ENCODE results near the gene ILF3. TPM values are rescaled to one million over a fixed set of nuclear protein-coding genes. Genes with fewer than 3 reads are reported as not detected.
A peak's percentile ranks its signal among the peaks of the same experiment; 100 is the strongest.

The ILF3 gene
- total RNA-seq, 3 donors from 2014 or later (not counting 1 experiment from before 2014, with no cell fraction given) = 329 to 365 (median 332) TPM

- intact Hi-C loops (cut with micrococcal nuclease) = no loop called here
- 93% methylated on average over 4 of the region's 4 CpGs for WGBS (ENCODE audit: insufficient coverage)
- Mint-ChIP-seq H3K27me3 (ENCODE audit: low read depth in 2 of 2) (no peaks in the 10 kb centered on the region), H3K36me3 (peaks cover 14% of the 10 kb centered on the region), H3K9me3 (no peaks in the 10 kb centered on the region), H3K4me3 (no peak overlapping the region), H3K4me1 (peaks cover 0 to 4% of the 10 kb centered on the region in 2 donors), H3K27ac (no peak overlapping the region)
- peaks cover 96% of the 10 kb centered on the region for H3K36me3 ChIP-seq (ENCODE audit: control insufficient read depth, insufficient read depth, low read length)
- no peaks in the 10 kb centered on the region for H3K9me3 ChIP-seq (ENCODE audit: control insufficient read depth, insufficient read depth, low read length)
- no peaks in the 10 kb centered on the region for H3K27me3 ChIP-seq (ENCODE audit: control insufficient read depth, insufficient read depth, low read length)
- ATAC-seq (no peak), DNase-seq (no peak)
- no peaks in the 10 kb centered on the region for H3K4me1 ChIP-seq (ENCODE audit: control insufficient read depth, insufficient read depth, low read length)
- H3K27ac ChIP-seq (ENCODE audit: low read length) = no peak overlapping the region
- TF ChIP-seq CTCF (IDR thresholded peaks at IDR 0.05) = no peak
- no peak overlapping the region for H3K4me3 ChIP-seq (ENCODE audit: low read length)
Measured at GRCh38 chr19:10681658-10682057, 27.5 kb downstream of the ILF3 start.

DNA sequence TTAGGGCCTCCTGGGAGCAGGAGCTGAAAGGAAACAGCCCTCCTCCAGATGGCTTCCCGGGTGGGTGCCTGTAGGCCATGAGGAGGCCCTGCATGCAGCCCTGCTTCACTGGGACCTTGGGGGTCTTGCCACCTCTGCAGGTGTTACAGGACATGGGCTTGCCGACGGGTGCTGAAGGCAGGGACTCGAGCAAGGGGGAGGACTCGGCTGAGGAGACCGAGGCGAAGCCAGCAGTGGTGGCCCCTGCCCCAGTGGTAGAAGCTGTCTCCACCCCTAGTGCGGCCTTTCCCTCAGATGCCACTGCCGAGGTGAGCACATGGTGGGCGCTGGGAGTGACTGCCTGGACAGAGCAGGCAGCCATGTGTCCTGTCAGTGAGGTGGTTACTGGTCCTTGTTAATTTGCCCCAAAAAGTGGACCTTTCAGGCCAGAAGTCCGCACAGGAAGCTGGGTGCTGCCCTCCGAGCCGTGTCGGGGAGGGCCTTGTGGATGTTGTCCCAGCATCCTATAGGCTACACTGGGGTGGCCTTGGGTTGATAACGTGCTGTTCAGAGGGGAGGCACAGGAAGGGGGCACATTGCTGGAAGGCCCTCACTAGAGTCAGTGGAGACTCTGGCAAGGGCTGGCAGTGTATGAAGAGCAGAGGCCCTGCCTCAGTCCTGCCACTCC is 28.4 kb downstream of the ILF3 start:
- Histone ChIP-seq H3K27me3 (ENCODE audit: control insufficient read depth, insufficient read depth, low read length) (no peaks in the 10 kb centered on the region), H3K4me1 (ENCODE audit: control insufficient read depth, insufficient read depth, low read length) (no peaks in the 10 kb centered on the region), H3K4me3 (ENCODE audit: low read length) (no peak overlapping the region), H3K9me3 (ENCODE audit: control insufficient read depth, insufficient read depth, low read length) (no peaks in the 10 kb centered on the region), H3K27ac (ENCODE audit: low read length) (no peak overlapping the region), H3K36me3 (ENCODE audit: control insufficient read depth, insufficient read depth, low read length) (peaks cover 94% of the 10 kb centered on the region)
- 97% methylated on average over 15 of the region's 15 CpGs for WGBS (ENCODE audit: insufficient coverage)
- Mint-ChIP-seq H3K9me3 (no peaks in the 10 kb centered on the region), H3K4me3 (no peak overlapping the region), H3K27me3 (ENCODE audit: low read depth in 2 of 2) (no peaks in the 10 kb centered on the region), H3K4me1 (peaks cover 0 to 4% of the 10 kb centered on the region in 2 donors), H3K27ac (peak overlapping the region in 1 of 2 donors; percentile 18), H3K36me3 (peaks cover 14% of the 10 kb centered on the region)
- intact Hi-C loops (cut with micrococcal nuclease) = no loop called here
- no peak for DNase-seq
- TF ChIP-seq CTCF (IDR thresholded peaks at IDR 0.05) = no peak
- ATAC-seq = no peak

DNA sequence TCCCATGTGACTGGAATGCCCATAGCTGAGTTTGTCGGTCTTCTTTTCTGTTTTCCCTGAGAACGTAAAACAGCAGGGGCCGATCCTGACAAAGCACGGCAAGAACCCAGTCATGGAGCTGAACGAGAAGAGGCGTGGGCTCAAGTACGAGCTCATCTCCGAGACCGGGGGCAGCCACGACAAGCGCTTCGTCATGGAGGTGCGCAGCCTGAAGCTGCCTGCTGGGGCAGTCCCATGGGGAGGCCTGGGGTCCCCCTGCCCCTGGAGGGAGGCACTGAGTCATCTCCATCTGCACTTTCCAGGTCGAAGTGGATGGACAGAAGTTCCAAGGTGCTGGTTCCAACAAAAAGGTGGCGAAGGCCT is 28.9 kb downstream of the ILF3 start:
- peak overlapping the region in 1 of 2 donors; percentile 18 for H3K27ac Mint-ChIP-seq
- H3K27ac ChIP-seq (ENCODE audit: low read length) = no peak overlapping the region
- TF ChIP-seq CTCF (IDR thresholded peaks at IDR 0.05) = no peak
- no peaks in the 10 kb centered on the region for H3K9me3 ChIP-seq (ENCODE audit: control insufficient read depth, insufficient read depth, low read length)
- no peak overlapping the region for H3K4me3 ChIP-seq (ENCODE audit: low read length)
- no peak for ATAC-seq
- peaks cover 94% of the 10 kb centered on the region for H3K36me3 ChIP-seq (ENCODE audit: control insufficient read depth, insufficient read depth, low read length)
- H3K27me3 Mint-ChIP-seq (ENCODE audit: low read depth in 2 of 2) = no peaks in the 10 kb centered on the region
- H3K9me3 Mint-ChIP-seq = no peaks in the 10 kb centered on the region
- DNase-seq = no peak
- H3K4me3 Mint-ChIP-seq = no peak overlapping the region
- intact Hi-C loops (cut with micrococcal nuclease) = no loop called here
- H3K27me3 ChIP-seq (ENCODE audit: control insufficient read depth, insufficient read depth, low read length) = no peaks in the 10 kb centered on the region
- WGBS (ENCODE audit: insufficient coverage) = 97% methylated on average over 15 of the region's 15 CpGs
- peaks cover 0 to 4% of the 10 kb centered on the region in 2 donors for H3K4me1 Mint-ChIP-seq
- no peaks in the 10 kb centered on the region for H3K4me1 ChIP-seq (ENCODE audit: control insufficient read depth, insufficient read depth, low read length)
- H3K36me3 Mint-ChIP-seq = peaks cover 14% of the 10 kb centered on the region

GRCh38 chr19:10683582-10683981 is 29.4 kb downstream of the ILF3 start:
- Mint-ChIP-seq H3K4me1 (peaks cover 0 to 4% of the 10 kb centered on the region in 2 donors), H3K27ac (no peak overlapping the region), H3K4me3 (no peak overlapping the region), H3K27me3 (ENCODE audit: low read depth in 2 of 2) (no peaks in the 10 kb centered on the region), H3K9me3 (no peaks in the 10 kb centered on the region), H3K36me3 (peaks cover 8% of the 10 kb centered on the region)
- ATAC-seq (peak in 1 of 3 donors; percentile 7), DNase-seq (no peak)
- no peaks in the 10 kb centered on the region for H3K4me1 ChIP-seq (ENCODE audit: control insufficient read depth, insufficient read depth, low read length)
- TF ChIP-seq CTCF (IDR thresholded peaks at IDR 0.05) = no peak
- H3K9me3 ChIP-seq (ENCODE audit: control insufficient read depth, insufficient read depth, low read length) = no peaks in the 10 kb centered on the region
- H3K27me3 ChIP-seq (ENCODE audit: control insufficient read depth, insufficient read depth, low read length) = no peaks in the 10 kb centered on the region
- WGBS (ENCODE audit: insufficient coverage) = 98% methylated on average over 21 of the region's 21 CpGs
- H3K27ac ChIP-seq (ENCODE audit: low read length) = no peak overlapping the region
- intact Hi-C loops (cut with micrococcal nuclease) = no loop called here
- no peak overlapping the region for H3K4me3 ChIP-seq (ENCODE audit: low read length)
- peaks cover 94% of the 10 kb centered on the region for H3K36me3 ChIP-seq (ENCODE audit: control insufficient read depth, insufficient read depth, low read length)

Data from natural killer cell (primary cell).